Measurements from ENCODE around the gene ATIC. TPM values are rescaled to one million over a fixed set of nuclear protein-coding genes. Genes with fewer than 3 reads are reported as not detected.

ATIC gene
- polyA plus RNA-seq, 1 donor from 2014 or later, result 9.5 TPM

DNA sequence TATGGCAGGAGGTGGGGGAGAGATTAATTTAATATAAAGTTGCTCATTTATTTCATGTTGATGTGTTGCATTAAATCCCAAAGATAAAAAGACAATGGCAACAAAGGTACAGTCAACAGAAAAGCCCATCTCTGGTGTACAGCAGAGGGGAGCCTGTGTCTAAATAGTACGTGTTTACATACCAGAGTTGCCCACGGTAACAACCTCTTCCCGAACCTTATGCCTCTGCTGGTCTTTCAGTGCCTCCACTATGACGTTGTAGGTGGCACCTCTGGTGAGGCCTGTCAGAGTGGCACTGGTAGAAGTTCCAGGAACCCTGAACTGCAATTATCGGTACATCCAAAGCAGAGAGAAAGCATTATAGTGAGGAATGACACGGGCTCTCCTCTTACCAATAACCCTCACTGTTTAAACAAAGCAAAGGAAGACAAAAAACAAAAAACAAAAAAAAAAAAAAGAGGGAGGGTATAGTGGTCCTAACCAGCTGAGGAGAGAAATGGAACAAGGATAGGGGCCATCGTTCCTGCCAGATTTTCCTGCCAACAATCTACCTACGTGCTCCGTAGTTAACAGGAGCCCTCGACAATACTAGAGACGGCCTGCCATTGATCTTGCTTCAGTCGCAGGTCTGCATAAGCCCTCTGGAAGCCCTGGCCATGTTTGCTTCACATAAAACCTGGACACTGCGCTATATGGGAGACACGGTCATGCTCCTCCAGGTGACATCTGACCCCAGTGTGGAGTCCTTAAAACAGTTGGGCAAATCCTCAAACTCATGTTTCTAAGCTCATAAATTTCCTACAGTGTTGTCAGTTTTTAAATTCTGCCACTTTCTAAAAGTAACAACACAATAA lies 58.5 kb downstream of the ATIC start:
- Histone ChIP-seq H3K27ac (ENCODE audit: low read length) (no peak overlapping the region), H3K9me2 (ENCODE audit: insufficient read depth, low read length) (no peaks in the 10 kb centered on the region), H3K4me2 (ENCODE audit: low read length) (no peak overlapping the region), H3K79me2 (replicated peaks; ENCODE audit: insufficient read depth, low read length) (no peaks in the 10 kb centered on the region), H3K4me3 (ENCODE audit: low read length) (no peak overlapping the region), H3K9me3 (ENCODE audit: low read length) (no peaks in the 10 kb centered on the region), H3K36me3 (ENCODE audit: insufficient read depth, low read length) (no peaks in the 10 kb centered on the region), H4K20me1 (ENCODE audit: insufficient read depth) (no peaks in the 10 kb centered on the region), H3K27me3 (ENCODE audit: insufficient read depth, low read depth, low read length) (no peaks in the 10 kb centered on the region), H3F3A (ENCODE audit: insufficient read depth, low read length, poor library complexity, severe bottlenecking) (no peaks in the 10 kb centered on the region), H2AFZ (ENCODE audit: low read depth, low read length) (no peak overlapping the region), H3K9ac (ENCODE audit: low read length) (no peak overlapping the region)
- TF ChIP-seq SMC3 (conservative IDR thresholded peaks at IDR 0.05; ENCODE audit: poor library complexity), result no peak
- no peak for TF ChIP-seq EZH2 (IDR thresholded peaks at IDR 0.05; ENCODE audit: borderline replicate concordance, insufficient read depth, low read length, poor library complexity, severe bottlenecking)
- no peak for TF ChIP-seq RAD21 (conservative IDR thresholded peaks at IDR 0.05)

DNA sequence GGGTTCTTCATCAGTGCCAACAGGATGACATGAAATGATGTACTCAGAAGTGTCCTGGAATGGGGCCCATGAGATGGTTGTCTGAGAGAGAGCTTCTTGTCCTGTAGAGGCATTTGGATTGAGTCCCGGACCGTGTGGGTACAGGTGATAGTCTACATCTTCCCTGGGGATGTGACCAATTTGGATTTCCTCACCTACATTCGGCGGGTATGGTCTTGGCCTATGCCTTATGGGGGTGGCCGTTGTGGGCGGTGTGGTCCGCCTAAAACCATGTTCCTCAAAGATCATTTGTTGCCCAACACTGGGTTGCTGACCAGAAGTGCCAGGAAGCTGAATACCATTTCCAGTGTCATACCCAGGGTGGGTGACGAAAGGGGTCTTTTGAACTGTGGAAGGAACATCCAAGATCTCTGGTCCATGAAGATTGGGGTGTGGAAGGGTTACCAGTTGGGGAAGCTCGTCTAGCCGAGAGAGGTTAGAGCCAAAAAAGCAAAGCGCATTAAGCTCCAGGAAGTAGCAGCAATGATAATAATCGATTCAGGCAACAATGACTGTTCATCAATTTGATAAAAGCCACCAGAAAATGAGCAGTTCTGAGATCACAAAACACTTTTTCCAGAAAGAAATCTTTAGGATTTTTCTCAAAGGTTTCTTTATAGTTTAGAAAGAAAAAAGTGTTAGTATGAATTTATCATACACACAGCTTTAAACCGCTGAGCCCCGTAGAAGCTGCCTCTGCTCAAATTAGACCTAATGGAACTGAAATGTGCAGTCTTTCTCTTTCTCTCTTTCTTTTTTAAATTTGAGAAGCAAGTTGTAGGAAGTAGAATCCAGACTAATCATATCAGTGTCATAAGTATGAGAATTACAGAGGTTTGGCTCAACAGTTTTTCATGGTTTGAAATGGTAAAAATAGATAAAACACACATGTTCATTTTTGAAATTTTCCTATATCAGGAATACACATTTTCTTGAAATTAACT lies 60.3 kb downstream of the ATIC start:
- H3K9ac ChIP-seq (ENCODE audit: low read length), result no peak overlapping the region
- H4K20me1 ChIP-seq (ENCODE audit: insufficient read depth), result no peaks in the 10 kb centered on the region
- H2AFZ ChIP-seq (ENCODE audit: low read depth, low read length), result no peak overlapping the region
- no peak overlapping the region for H3K4me3 ChIP-seq (ENCODE audit: low read length)
- no peaks in the 10 kb centered on the region for H3K36me3 ChIP-seq (ENCODE audit: insufficient read depth, low read length)
- H3K9me2 ChIP-seq (ENCODE audit: insufficient read depth, low read length), result no peaks in the 10 kb centered on the region
- H3F3A ChIP-seq (ENCODE audit: insufficient read depth, low read length, poor library complexity, severe bottlenecking), result no peaks in the 10 kb centered on the region
- TF ChIP-seq TAF1 (IDR thresholded peaks at IDR 0.05; ENCODE audit: low read depth) (no peak), EP300 (conservative IDR thresholded peaks at IDR 0.05; ENCODE audit: poor library complexity, severe bottlenecking) (no peak), RAD21 (conservative IDR thresholded peaks at IDR 0.05) (no peak), SMC3 (conservative IDR thresholded peaks at IDR 0.05; ENCODE audit: poor library complexity) (no peak), EZH2 (IDR thresholded peaks at IDR 0.05; ENCODE audit: borderline replicate concordance, insufficient read depth, low read length, poor library complexity, severe bottlenecking) (no peak), MXI1 (conservative IDR thresholded peaks at IDR 0.05; ENCODE audit: poor library complexity, severe bottlenecking) (no peak), POLR2AphosphoS5 (IDR thresholded peaks at IDR 0.05) (no peak)
- TF ChIP-seq, protein P1, sequence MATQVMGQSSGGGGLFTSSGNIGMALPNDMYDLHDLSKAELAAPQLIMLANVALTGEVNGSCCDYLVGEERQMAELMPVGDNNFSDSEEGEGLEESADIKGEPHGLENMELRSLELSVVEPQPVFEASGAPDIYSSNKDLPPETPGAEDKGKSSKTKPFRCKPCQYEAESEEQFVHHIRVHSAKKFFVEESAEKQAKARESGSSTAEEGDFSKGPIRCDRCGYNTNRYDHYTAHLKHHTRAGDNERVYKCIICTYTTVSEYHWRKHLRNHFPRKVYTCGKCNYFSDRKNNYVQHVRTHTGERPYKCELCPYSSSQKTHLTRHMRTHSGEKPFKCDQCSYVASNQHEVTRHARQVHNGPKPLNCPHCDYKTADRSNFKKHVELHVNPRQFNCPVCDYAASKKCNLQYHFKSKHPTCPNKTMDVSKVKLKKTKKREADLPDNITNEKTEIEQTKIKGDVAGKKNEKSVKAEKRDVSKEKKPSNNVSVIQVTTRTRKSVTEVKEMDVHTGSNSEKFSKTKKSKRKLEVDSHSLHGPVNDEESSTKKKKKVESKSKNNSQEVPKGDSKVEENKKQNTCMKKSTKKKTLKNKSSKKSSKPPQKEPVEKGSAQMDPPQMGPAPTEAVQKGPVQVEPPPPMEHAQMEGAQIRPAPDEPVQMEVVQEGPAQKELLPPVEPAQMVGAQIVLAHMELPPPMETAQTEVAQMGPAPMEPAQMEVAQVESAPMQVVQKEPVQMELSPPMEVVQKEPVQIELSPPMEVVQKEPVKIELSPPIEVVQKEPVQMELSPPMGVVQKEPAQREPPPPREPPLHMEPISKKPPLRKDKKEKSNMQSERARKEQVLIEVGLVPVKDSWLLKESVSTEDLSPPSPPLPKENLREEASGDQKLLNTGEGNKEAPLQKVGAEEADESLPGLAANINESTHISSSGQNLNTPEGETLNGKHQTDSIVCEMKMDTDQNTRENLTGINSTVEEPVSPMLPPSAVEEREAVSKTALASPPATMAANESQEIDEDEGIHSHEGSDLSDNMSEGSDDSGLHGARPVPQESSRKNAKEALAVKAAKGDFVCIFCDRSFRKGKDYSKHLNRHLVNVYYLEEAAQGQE (IDR thresholded peaks at IDR 0.05; ENCODE audit: borderline replicate concordance), result no peak
- TF ChIP-seq, protein P2, sequence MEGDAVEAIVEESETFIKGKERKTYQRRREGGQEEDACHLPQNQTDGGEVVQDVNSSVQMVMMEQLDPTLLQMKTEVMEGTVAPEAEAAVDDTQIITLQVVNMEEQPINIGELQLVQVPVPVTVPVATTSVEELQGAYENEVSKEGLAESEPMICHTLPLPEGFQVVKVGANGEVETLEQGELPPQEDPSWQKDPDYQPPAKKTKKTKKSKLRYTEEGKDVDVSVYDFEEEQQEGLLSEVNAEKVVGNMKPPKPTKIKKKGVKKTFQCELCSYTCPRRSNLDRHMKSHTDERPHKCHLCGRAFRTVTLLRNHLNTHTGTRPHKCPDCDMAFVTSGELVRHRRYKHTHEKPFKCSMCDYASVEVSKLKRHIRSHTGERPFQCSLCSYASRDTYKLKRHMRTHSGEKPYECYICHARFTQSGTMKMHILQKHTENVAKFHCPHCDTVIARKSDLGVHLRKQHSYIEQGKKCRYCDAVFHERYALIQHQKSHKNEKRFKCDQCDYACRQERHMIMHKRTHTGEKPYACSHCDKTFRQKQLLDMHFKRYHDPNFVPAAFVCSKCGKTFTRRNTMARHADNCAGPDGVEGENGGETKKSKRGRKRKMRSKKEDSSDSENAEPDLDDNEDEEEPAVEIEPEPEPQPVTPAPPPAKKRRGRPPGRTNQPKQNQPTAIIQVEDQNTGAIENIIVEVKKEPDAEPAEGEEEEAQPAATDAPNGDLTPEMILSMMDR (IDR thresholded peaks at IDR 0.05; ENCODE audit: poor library complexity, severe bottlenecking), result no peak
- H3K79me2 ChIP-seq (replicated peaks; ENCODE audit: insufficient read depth, low read length), result no peaks in the 10 kb centered on the region
- H3K9me3 ChIP-seq (ENCODE audit: low read length), result no peaks in the 10 kb centered on the region
- H3K4me2 ChIP-seq (ENCODE audit: low read length), result no peak overlapping the region
- H3K27me3 ChIP-seq (ENCODE audit: insufficient read depth, low read depth, low read length), result no peaks in the 10 kb centered on the region
- H3K27ac ChIP-seq (ENCODE audit: low read length), result no peak overlapping the region

Data from neural cell (in vitro differentiated cells).